AG09319 (cell line): ENCODE measurements around the gene SMYD3.

Source experiments
- DNase-seq: peaks from one replicate; pipeline ENCODE4 v3.0.0-alpha.2; 2010; ENCODE audit warnings: low read depth; ENCODE audit errors: extremely low read depth
- TF ChIP-seq, protein P1 (sequence below): IDR thresholded peaks from 2 replicates; pipeline ENCODE4 v1.5.1; 2011; ENCODE audit warnings: low read depth, mild to moderate bottlenecking, inconsistent platforms, low read length, moderate library complexity

The SMYD3 gene

GRCh38 chr1:246320286-246320685 lies 186.8 kb downstream of the SMYD3 start:
- TF ChIP-seq, protein P1, sequence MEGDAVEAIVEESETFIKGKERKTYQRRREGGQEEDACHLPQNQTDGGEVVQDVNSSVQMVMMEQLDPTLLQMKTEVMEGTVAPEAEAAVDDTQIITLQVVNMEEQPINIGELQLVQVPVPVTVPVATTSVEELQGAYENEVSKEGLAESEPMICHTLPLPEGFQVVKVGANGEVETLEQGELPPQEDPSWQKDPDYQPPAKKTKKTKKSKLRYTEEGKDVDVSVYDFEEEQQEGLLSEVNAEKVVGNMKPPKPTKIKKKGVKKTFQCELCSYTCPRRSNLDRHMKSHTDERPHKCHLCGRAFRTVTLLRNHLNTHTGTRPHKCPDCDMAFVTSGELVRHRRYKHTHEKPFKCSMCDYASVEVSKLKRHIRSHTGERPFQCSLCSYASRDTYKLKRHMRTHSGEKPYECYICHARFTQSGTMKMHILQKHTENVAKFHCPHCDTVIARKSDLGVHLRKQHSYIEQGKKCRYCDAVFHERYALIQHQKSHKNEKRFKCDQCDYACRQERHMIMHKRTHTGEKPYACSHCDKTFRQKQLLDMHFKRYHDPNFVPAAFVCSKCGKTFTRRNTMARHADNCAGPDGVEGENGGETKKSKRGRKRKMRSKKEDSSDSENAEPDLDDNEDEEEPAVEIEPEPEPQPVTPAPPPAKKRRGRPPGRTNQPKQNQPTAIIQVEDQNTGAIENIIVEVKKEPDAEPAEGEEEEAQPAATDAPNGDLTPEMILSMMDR: no peak
- no peak for DNase-seq

DNA sequence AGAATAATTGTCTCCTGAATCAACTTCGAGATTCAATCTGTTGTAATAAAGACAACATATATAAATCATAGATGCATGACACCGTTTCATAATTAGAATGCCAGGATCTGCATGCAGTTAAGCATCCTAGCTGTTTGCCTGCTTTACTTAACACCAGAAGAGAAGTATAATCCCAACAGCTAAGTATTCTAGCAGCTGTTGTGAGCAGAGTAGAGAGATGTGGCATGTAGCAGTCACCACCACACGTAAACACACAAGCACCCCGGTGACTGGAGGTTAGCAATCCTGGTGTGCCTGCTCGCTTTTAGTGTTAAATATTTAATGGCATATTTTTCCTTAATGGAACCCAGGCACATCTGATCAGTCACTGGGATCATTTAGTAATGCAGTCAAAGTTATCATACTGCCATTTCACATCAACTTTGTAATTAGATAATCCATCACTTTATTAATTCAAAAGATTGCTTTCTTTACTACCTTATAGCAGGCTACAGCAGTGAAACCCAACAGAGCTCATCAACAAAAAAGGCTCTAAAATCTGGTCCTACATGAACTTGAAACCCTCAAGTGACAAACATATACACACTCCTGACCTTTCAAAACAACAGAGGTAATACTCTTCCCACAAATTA lies 187.9 kb downstream of the SMYD3 start:
- no peak for DNase-seq
- TF ChIP-seq, protein P1: no peak

GRCh38 chr1:246318622-246319021 lies 188.5 kb downstream of the SMYD3 start:
- TF ChIP-seq, protein P1: no peak
- no peak for DNase-seq

- TF ChIP-seq, protein P1: no peak
Observed at GRCh38 chr1:246318036-246318359, 189.1 kb downstream of the SMYD3 start.

GRCh38 chr1:246317332-246318035 lies 189.6 kb downstream of the SMYD3 start:
- TF ChIP-seq, protein P1: no peak
- DNase-seq: no peak

More at GRCh38 chr1:246318036-246318359, 189.1 kb downstream of the SMYD3 start:
- DNase-seq: no peak

GRCh38 chr1:246311461-246311860 lies 195.6 kb downstream of the SMYD3 start:
- no peak for DNase-seq
- TF ChIP-seq, protein P1: no peak

- TF ChIP-seq, protein P1: no peak
- DNase-seq: no peak
Observed at GRCh38 chr1:246309247-246309884, 197.7 kb downstream of the SMYD3 start.
